K562 (cell line): Measurements from ENCODE around the gene SPATA13. TPM values are rescaled to one million over a fixed set of nuclear protein-coding genes. Genes with fewer than 3 reads are reported as not detected.

Experiments
- ATAC-seq: fragments of 200-7000 bp; cut with Tn5 transposase; 3 replicates; pipeline ENCODE4 v1.9.1; 2020; ENCODE audit warnings: moderate library complexity
- BruUV-seq: library from RNA; stranded (reverse); fragments of 400-500 nt; replicated peaks from 2 replicates; lab custom pipeline; 2021; lab: Mats Ljungman, UMichigan
- CTCF ChIA-PET: fragments of 300-600 bp; formaldehyde crosslinking; extraction: SDS; loops from one replicate; lab custom pipeline; 2021; ENCODE audit warnings: low intra/inter-chr PET ratio; lab: Yijun Ruan, JAX
- POLR2A ChIA-PET: fragments of 300-600, 350-650 bp; sonication (Branson Sonifier 250); formaldehyde crosslinking; extraction: SDS; loops from one replicate; lab custom pipeline; 2021; ENCODE audit warnings: antibody characterized with exemption, inconsistent platforms; lab: Yijun Ruan, JAX
- DNase-seq, 4 experiments: peaks; one replicate each; pipeline versions ENCODE4 v3.0.0 to v3.0.0-alpha.2; 2011 to 2018; ENCODE audit warnings: low spot score in 3 of 4, mixed read lengths in 3 of 4; ENCODE audit errors: extremely low read depth in 1 of 4
- FAIRE-seq: peaks from 2 replicates; lab custom pipeline; 2011; peaks lifted over from hg19 to GRCh38; lab: Jason Lieb, UNC
- H2AFZ ChIP-seq: 2 replicates; pipeline ENCODE4 v1.6.0; 2011; ENCODE audit warnings: low read depth, low read length, control low read depth, inconsistent platforms
- H3K27ac ChIP-seq: fragments of 200-600 bp; 3 replicates; pipeline ENCODE4 v1.8.0; 2011; ENCODE audit warnings: low read depth, mild to moderate bottlenecking, control low read depth, inconsistent platforms, low read length, moderate library complexity, mixed read lengths; ENCODE audit errors: extremely low read depth
- H3K27me3 ChIP-seq, 2 experiments: fragments of 300-600 bp in 1 of 2; 2 replicates in 1 of 2; 3 replicates in 1 of 2; pipeline versions ENCODE4 v1.6.0 to v1.8.0; 2011; ENCODE audit warnings: inconsistent platforms in 2 of 2, low read length in 2 of 2, mild to moderate bottlenecking in 1 of 2, mixed read lengths in 1 of 2, moderate library complexity in 1 of 2; ENCODE audit not compliant: control insufficient read depth in 2 of 2, insufficient read depth in 2 of 2
- H3K36me3 ChIP-seq: fragments of 300-600 bp; 3 replicates; pipeline ENCODE4 v1.8.0; 2011; ENCODE audit warnings: mild to moderate bottlenecking, low read length, inconsistent platforms; ENCODE audit not compliant: control insufficient read depth, insufficient read depth
- H3K4me1 ChIP-seq, 2 experiments: fragments of 200-600 bp in 1 of 2; replicated peaks in 1 of 2; 2 replicates in 1 of 2; 3 replicates in 1 of 2; pipeline versions ENCODE4 v1.5.1 to v1.8.0; 2011; ENCODE audit warnings: inconsistent platforms in 2 of 2, low read length in 2 of 2, mild to moderate bottlenecking in 1 of 2, mixed read lengths in 1 of 2, moderate library complexity in 1 of 2; ENCODE audit not compliant: control insufficient read depth in 2 of 2, insufficient read depth in 2 of 2
- H3K4me2 ChIP-seq: 2 replicates; pipeline ENCODE4 v1.6.1; 2011; ENCODE audit warnings: low read length, control low read depth, inconsistent platforms, mixed read lengths; ENCODE audit not compliant: insufficient read depth
- H3K4me3 ChIP-seq: fragments of 200-600 bp; sonication (generic), shearing (Covaris generic); 2 replicates; pipeline ENCODE4 v1.5.1; 2016; ENCODE audit warnings: control low read depth, inconsistent platforms
- H3K79me2 ChIP-seq: fragments of 200-600 bp; 3 replicates; pipeline ENCODE4 v1.8.0; 2011; ENCODE audit warnings: low read length, inconsistent platforms; ENCODE audit not compliant: control insufficient read depth, insufficient read depth
- H3K9ac ChIP-seq, 2 experiments: 2 replicates each; pipeline versions ENCODE4 v1.6.0 to v1.6.1; 2011; ENCODE audit warnings: low read depth in 2 of 2, low read length in 2 of 2, control low read depth in 1 of 2, inconsistent platforms in 1 of 2, mild to moderate bottlenecking in 1 of 2, mixed read lengths in 1 of 2; ENCODE audit not compliant: insufficient read depth in 1 of 2
- H3K9me1 ChIP-seq: one replicate; pipeline ENCODE4 v1.6.0; 2011; ENCODE audit warnings: inconsistent platforms, mild to moderate bottlenecking, low read length, moderate library complexity; ENCODE audit not compliant: control insufficient read depth, insufficient read depth
- H3K9me3 ChIP-seq: replicated peaks from 2 replicates; pipeline ENCODE4 v1.5.1; 2011; ENCODE audit warnings: low read depth, low read length, inconsistent platforms; ENCODE audit not compliant: control insufficient read depth, insufficient read depth
- H4K20me1 ChIP-seq: replicated peaks from 2 replicates; pipeline ENCODE4 v1.6.1; 2011; ENCODE audit warnings: low read length, inconsistent platforms, mixed read lengths; ENCODE audit not compliant: control insufficient read depth, insufficient read depth
- CEBPZ ChIP-seq: fragments of 150-350 bp; IDR thresholded peaks from 2 replicates; pipeline ENCODE4 v1.6.1; 2014; ENCODE audit warnings: low read depth, mild to moderate bottlenecking, low read length, borderline replicate concordance
- DMBX1 ChIP-seq: fragments of 250-450 bp; sonication (Bioruptor Pico); IDR thresholded peaks from 2 replicates; pipeline ENCODE4 v1.8.0; 2022; ENCODE audit warnings: inconsistent platforms, mild to moderate bottlenecking, moderate library complexity, borderline replicate concordance
- FUS ChIP-seq: fragments of 200-400 bp; formaldehyde crosslinking; optimal IDR thresholded peaks from 2 replicates; pipeline ENCODE3; 2017; ENCODE audit warnings: low read depth, low read length
- HSF4 ChIP-seq: fragments of 250-450 bp; sonication (Bioruptor Pico); IDR thresholded peaks from 2 replicates; pipeline ENCODE4 v2.1.2; 2022; ENCODE audit warnings: mild to moderate bottlenecking, moderate library complexity, borderline replicate concordance
- PRPF4 ChIP-seq: fragments of 200-400 bp; formaldehyde crosslinking; IDR thresholded peaks from one replicate; pipeline ENCODE4 v1.6.1; 2017; ENCODE audit warnings: low read length, low read depth, mild to moderate bottlenecking; ENCODE audit not compliant: insufficient read depth, poor library complexity, severe bottlenecking
- PTTG1 ChIP-seq: fragments of 450-650 bp; IDR thresholded peaks from 2 replicates; pipeline ENCODE4 v1.6.1; 2016; ENCODE audit warnings: low read depth, mild to moderate bottlenecking, missing genetic modification characterization, missing compliant biosample characterization
- RBFOX2 ChIP-seq: fragments of 200-400 bp; formaldehyde crosslinking; IDR thresholded peaks from 2 replicates; pipeline ENCODE4 v1.6.1; 2017; ENCODE audit warnings: low read depth, mild to moderate bottlenecking, low read length, moderate library complexity
- RBM25 ChIP-seq: fragments of 200-400 bp; formaldehyde crosslinking; IDR thresholded peaks from 2 replicates; pipeline ENCODE4 v1.6.1; 2018; ENCODE audit warnings: low read length, low read depth, moderate library complexity; ENCODE audit not compliant: severe bottlenecking
- TAF15 ChIP-seq: fragments of 200-400 bp; formaldehyde crosslinking; IDR thresholded peaks from 2 replicates; pipeline ENCODE4 v1.6.1; 2017; ENCODE audit warnings: mild to moderate bottlenecking, low read depth, low read length, moderate library complexity
- ZBTB17 ChIP-seq: fragments of 450-650 bp; formaldehyde crosslinking; IDR thresholded peaks from 2 replicates; pipeline ENCODE4 v1.4.0; 2020; ENCODE audit warnings: mild to moderate bottlenecking
- ZC3H4 ChIP-seq: sonication (generic); formaldehyde crosslinking; IDR thresholded peaks from 2 replicates; pipeline ENCODE4 v1.9.0; 2021; ENCODE audit warnings: missing genetic modification reagents, borderline replicate concordance
- ZFP1 ChIP-seq: fragments of 450-650 bp; formaldehyde crosslinking; IDR thresholded peaks from 2 replicates; pipeline ENCODE4 v1.4.0; 2020; ENCODE audit warnings: mild to moderate bottlenecking, mixed read lengths
- ZNF707 ChIP-seq: fragments of 250-450 bp; sonication (Bioruptor Pico); conservative IDR thresholded peaks from 2 replicates; pipeline ENCODE4 v1.8.0; 2022; ENCODE audit warnings: inconsistent platforms, mild to moderate bottlenecking, moderate library complexity
- ZNF830 ChIP-seq: fragments of 250-450 bp; sonication (Bioruptor Pico); IDR thresholded peaks from 2 replicates; pipeline ENCODE4 v1.5.0; 2021; ENCODE audit warnings: mild to moderate bottlenecking
- WGBS: fragments of 100-300 bp; shearing (Covaris generic); methylation state at CpG from one replicate; pipeline ENCODE4 v1.1.6; 2016; ENCODE audit warnings: low coverage, mixed read lengths; ENCODE audit not compliant: insufficient coverage; ENCODE audit errors: missing lambda C conversion rate; 5-methylcytosine and 5-hydroxymethylcytosine counted together
- in situ Hi-C: fragments of 300-500 bp; cut with MboI; formaldehyde crosslinking; loops from 4 replicates; pipeline ENCODE4 v1.15.0; 2018; ENCODE audit warnings: inconsistent platforms, mixed read lengths
- intact Hi-C: fragments of 100-400 bp; cut with micrococcal nuclease; formaldehyde crosslinking; loops from 2 replicates; pipeline ENCODE4 v1.14.2; 2022
- polyA plus RNA-seq, 8 experiments: library from polyadenylated mRNA; depleted of rRNA in 4 of 8; stranded (reverse) in 5 of 8; unstranded in 3 of 8; fragments of >200 nt; fragmentation: Nextera tagmentation in 2 of 8; fragmentation: Illumina TruSeq in 1 of 8; extraction: Ambion mirVana in 2 of 8; extraction: Trizol in 1 of 8; gene quantifications; 2 replicates each; pipeline versions ENCODE4 v1.2.1 to v1.2.3, GENCODE V29; 2011 to 2014; ENCODE audit warnings: inconsistent platforms in 1 of 8, missing spikeins in 1 of 8
- total RNA-seq, 7 experiments: library from RNA; depleted of rRNA in 6 of 7; stranded (reverse); fragments of >200 nt in 6 of 7; fragmentation: Illumina TruSeq in 2 of 7; extraction: Trizol in 2 of 7; gene quantifications; 2 replicates each; pipeline versions ENCODE4 v1.2.1 to v1.2.3, GENCODE V29; 2011 to 2021; ENCODE audit warnings: low replicate concordance in 1 of 7
- TF ChIP-seq, protein P1 (sequence below), 3 experiments: fragments of 200-800 bp in 1 of 3; sonication (Bioruptor generic) in 1 of 3; sonication (generic) in 1 of 3; formaldehyde crosslinking in 1 of 3; IDR thresholded peaks; 2 replicates each; pipeline versions ENCODE4 v1.6.1 to v1.8.0; 2016 to 2022; ENCODE audit warnings: mild to moderate bottlenecking in 2 of 3, missing compliant biosample characterization in 2 of 3, missing genetic modification characterization in 2 of 3, missing genetic modification reagents in 1 of 3
- TF ChIP-seq, protein P2 (sequence below): fragments of 450-650 bp; conservative IDR thresholded peaks from 2 replicates; pipeline ENCODE4 v1.6.1; 2016; ENCODE audit warnings: missing genetic modification characterization, low read depth, mild to moderate bottlenecking, missing compliant biosample characterization, moderate library complexity

The SPATA13 gene
- total and polyA plus RNA-seq, 9 of the 15 experiments (the other 6 are each of a cell fraction or from before 2014, with no cell fraction given) = 0.08 to 0.99 (median 0.21) TPM; not detected in 2

- FAIRE-seq (no peak), ATAC-seq (no peak), DNase-seq (no peak)
- BruUV-seq = no TSS peak
- Histone ChIP-seq H3K79me2 (no peaks in the 10 kb centered on the region), H3K9me3 (no peaks in the 10 kb centered on the region), H3K9me1 (no peaks in the 10 kb centered on the region), H2AFZ (no peak overlapping the region), H3K4me3 (no peak overlapping the region), H3K36me3 (no peaks in the 10 kb centered on the region), H4K20me1 (no peaks in the 10 kb centered on the region), H3K27me3 (no peaks in the 10 kb centered on the region), H3K4me2 (no peak overlapping the region), H3K9ac (no peak overlapping the region), H3K4me1 (no peaks in the 10 kb centered on the region; a peak in 1 of 5 replicates), H3K27ac (no peak overlapping the region)
- in situ Hi-C loops (no loop called here), intact Hi-C loops (no loop called here)
- ChIA-PET POLR2A (no interaction called here), CTCF (no interaction called here)
- TF ChIP-seq ZBTB17 (no peak), ZC3H4 (CRISPR knock-in tag) (no peak), TAF15 (no peak), PTTG1 (tag) (no peak), HSF4 (CRISPR knock-in tag) (no peak), ZFP1 (CRISPR knock-in tag) (no peak), DMBX1 (CRISPR knock-in tag) (no peak), RBM25 (no peak), RBFOX2 (no peak), ZNF707 (CRISPR knock-in tag) (no peak), ZNF830 (CRISPR knock-in tag) (no peak), PRPF4 (no peak), FUS (no peak), CEBPZ (no peak)
- TF ChIP-seq, protein P1, sequence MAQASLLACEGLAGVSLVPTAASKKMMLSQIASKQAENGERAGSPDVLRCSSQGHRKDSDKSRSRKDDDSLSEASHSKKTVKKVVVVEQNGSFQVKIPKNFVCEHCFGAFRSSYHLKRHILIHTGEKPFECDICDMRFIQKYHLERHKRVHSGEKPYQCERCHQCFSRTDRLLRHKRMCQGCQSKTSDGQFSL (CRISPR knock-in tag; IDR thresholded peaks at IDR 0.05) = no peak
- TF ChIP-seq, protein P1 (tag; IDR thresholded peaks at IDR 0.05) = no peak
- TF ChIP-seq, protein P2, sequence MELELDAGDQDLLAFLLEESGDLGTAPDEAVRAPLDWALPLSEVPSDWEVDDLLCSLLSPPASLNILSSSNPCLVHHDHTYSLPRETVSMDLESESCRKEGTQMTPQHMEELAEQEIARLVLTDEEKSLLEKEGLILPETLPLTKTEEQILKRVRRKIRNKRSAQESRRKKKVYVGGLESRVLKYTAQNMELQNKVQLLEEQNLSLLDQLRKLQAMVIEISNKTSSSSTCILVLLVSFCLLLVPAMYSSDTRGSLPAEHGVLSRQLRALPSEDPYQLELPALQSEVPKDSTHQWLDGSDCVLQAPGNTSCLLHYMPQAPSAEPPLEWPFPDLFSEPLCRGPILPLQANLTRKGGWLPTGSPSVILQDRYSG (tag) = no peak
- WGBS = 0% methylated on average over 4 of the region's 4 CpGs
Measured at GRCh38 chr13:24196593-24197197, 36.2 kb downstream of the SPATA13 start.
